HS-27A (cell line): Measurements from ENCODE around the gene CSF2.

Experiments
- DNase-seq: peaks from one replicate; pipeline ENCODE4 v3.0.0-alpha.2; 2012; ENCODE audit warnings: low read depth, missing footprints

The CSF2 gene

DNA sequence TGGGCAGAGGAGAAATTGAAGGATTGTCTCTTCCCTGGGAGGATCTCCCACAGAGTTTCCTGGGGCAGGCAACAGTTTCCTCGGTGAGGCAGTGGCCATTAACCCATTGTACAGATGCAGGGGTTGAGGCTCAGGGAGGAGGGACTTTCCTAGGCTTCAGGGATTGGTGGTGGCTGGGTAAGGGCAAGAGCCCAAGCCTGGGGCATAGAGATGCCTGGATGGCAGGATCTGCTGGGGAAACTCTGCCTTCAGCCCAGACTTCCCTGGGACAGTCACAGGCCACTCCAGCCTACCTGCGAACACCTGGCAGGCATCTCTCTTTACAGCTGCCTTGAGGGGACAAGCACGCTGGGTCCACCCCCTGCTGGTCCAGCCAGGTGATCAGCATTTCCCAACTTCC is 3.6 kb upstream of the CSF2 start:
- DNase-seq = no peak

DNA sequence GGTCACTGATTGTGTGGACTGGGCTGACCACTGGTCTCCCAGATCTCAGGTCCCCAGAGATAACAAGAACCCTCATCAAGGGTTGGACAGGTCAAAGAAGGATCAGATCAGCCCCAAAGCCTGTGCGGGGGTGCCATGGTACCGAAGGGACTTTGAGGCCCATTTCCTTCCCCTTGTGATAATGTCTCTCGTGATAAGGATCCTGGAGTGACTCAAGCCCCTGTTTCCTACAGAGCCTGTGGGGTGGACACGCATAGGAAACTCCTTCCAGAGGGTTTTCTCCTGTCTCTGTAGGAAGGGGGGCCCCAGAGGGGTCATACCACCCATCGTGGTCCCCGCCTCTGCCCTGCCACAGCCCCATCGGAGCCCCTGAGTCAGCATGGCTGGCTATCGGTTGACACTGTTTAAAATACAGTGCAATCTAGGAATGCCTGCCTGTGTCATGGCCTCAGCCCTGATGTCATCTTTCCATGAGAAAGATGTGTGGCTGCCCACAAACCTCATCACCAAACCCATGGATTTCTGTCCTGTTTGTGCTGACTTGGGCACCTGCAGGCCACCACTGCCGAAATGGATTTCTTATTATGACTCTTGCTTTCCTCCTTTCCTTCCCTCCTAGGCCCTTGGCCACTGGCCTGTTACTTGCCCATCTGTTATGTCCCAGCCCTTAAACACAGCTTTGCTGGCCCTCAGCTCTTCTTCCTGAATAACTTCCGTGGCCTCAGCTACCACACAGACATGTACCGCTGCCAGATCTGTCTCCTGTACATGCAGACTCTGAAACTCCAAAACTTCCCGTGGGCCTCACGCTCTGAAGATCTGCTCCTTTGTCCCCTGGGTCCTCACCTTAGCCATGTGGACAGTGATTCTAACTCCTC is 2.9 kb upstream of the CSF2 start:
- no peak for DNase-seq

DNA sequence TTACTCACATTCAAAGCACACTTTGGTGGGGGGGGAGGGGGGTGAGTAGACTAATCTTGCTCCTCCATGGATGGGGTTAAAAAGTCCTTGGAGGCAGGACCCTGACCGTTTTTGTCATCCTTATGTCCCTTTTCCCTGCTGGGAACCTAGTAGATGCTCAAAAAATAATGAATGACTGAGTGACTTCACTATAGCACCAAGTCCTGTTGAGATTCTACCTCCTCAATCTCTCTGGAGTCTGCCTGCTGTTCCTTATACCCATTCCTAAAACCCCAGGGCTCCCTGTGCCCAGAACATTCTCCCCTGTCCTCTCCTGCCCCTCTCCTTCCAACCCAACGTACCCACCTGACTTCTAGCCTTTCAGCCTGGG is 2.3 kb upstream of the CSF2 start:
- no peak for DNase-seq

DNA sequence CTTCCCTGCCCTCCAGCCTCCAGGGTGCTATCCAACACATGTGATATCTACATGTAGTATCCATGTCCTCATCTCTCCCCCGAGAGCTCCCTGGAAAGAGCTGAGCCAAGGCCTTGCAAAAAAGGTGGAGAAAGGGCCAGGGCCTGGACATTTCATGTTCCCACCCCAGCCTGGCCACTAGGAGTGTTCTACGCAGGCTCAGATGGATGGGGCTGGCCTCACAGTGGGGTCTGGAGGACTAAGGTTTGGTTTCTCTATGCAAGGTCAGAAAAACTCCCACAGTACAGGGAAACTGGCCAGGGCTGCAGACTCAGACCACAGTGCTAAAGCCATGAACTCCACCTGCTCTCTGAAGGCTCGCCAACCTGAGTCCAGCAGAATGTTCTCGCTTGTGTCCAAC is 1.5 kb upstream of the CSF2 start:
- no peak for DNase-seq

DNA sequence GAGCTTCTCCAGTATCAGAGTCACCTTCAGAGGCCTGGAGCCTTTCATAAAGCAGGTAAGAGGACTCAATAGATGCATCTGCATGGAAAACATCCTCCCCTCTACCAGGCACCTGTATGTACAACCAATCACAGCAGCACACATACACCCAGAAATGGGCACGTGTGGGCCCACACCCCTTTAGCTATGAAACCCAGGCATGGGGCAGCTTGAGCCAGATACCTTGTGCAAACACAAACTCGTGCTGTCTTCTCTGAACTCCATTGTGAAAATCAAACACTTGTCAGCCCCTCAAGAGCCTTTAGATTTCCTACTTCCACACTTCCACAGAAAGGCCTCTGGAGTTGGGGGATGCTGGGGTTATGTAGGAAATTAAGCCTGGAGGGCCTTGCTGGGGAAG is 1.1 kb upstream of the CSF2 start:
- no peak for DNase-seq

DNA sequence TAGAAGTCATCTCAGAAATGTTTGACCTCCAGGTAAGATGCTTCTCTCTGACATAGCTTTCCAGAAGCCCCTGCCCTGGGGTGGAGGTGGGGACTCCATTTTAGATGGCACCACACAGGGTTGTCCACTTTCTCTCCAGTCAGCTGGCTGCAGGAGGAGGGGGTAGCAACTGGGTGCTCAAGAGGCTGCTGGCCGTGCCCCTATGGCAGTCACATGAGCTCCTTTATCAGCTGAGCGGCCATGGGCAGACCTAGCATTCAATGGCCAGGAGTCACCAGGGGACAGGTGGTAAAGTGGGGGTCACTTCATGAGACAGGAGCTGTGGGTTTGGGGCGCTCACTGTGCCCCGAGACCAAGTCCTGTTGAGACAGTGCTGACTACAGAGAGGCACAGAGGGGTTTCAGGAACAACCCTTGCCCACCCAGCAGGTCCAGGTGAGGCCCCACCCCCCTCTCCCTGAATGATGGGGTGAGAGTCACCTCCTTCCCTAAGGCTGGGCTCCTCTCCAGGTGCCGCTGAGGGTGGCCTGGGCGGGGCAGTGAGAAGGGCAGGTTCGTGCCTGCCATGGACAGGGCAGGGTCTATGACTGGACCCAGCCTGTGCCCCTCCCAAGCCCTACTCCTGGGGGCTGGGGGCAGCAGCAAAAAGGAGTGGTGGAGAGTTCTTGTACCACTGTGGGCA is 642 bp downstream of the CSF2 start:
- DNase-seq = no peak

DNA sequence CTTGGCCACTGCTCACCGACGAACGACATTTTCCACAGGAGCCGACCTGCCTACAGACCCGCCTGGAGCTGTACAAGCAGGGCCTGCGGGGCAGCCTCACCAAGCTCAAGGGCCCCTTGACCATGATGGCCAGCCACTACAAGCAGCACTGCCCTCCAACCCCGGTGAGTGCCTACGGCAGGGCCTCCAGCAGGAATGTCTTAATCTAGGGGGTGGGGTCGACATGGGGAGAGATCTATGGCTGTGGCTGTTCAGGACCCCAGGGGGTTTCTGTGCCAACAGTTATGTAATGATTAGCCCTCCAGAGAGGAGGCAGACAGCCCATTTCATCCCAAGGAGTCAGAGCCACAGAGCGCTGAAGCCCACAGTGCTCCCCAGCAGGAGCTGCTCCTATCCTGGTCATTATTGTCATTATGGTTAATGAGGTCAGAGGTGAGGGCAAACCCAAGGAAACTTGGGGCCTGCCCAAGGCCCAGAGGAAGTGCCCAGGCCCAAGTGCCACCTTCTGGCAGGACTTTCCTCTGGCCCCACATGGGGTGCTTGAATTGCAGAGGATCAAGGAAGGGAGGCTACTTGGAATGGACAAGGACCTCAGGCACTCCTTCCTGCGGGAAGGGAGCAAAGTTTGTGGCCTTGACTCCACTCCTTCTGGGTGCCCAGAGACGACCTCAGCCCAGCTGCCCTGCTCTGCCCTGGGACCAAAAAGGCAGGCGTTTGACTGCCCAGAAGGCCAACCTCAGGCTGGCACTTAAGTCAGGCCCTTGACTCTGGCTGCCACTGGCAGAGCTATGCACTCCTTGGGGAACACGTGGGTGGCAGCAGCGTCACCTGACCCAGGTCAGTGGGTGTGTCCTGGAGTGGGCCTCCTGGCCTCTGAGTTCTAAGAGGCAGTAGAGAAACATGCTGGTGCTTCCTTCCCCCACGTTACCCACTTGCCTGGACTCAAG is 1.5 kb downstream of the CSF2 start:
- DNase-seq = no peak

DNA sequence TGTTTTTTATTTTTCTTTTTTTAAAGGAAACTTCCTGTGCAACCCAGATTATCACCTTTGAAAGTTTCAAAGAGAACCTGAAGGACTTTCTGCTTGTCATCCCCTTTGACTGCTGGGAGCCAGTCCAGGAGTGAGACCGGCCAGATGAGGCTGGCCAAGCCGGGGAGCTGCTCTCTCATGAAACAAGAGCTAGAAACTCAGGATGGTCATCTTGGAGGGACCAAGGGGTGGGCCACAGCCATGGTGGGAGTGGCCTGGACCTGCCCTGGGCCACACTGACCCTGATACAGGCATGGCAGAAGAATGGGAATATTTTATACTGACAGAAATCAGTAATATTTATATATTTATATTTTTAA is 2.1 kb downstream of the CSF2 start:
- no peak for DNase-seq

DNA sequence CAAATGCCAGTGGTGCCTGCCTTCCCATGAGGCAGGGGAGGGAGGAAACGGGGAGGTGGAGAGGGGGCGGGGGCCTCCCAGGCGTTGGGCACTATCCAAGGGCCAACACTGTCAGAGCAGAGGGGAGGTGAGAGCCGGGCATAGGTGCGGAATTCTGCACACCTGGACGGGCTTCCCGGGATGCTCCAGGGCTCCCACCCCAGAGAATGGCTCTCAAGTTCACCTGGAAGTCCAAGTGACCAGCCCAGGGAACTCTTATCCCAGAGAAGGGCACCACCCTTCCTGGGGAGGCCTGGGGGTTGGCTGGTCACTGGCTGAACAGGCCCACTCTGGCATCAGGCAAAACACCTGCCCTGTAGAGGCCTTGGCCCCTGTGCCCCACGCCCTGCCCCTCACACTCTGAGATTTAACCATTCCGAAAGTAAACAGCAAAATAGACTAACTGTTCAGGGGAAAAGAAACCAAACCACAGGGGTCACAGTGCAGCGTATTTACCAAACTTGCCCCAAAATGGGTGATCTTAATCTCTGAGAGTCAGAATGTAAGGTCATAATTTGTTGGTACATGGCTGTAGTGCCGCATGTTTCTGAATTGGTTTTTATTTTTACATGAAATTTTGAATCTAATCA is 2.7 kb downstream of the CSF2 start:
- no peak for DNase-seq

DNA sequence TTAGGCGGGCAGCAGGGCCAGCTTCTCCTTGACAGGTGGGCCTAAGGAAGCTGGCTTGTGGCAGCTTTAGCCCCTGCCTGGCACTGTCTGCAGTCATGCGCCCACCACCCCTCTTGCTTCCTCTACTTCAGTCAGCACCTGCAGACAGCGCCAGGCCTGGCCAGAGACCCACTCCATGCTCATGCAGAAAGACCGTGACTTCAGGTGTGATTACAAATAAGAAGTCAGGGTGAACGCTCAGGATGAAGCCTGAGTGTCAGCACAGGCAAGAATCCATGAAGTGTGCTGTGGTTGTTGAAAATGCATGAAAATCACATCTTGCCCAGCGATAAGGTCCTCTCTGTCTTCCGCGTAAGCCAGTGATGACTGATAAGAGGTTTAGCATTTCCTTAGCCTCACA is 3.4 kb downstream of the CSF2 start:
- no peak for DNase-seq

DNA sequence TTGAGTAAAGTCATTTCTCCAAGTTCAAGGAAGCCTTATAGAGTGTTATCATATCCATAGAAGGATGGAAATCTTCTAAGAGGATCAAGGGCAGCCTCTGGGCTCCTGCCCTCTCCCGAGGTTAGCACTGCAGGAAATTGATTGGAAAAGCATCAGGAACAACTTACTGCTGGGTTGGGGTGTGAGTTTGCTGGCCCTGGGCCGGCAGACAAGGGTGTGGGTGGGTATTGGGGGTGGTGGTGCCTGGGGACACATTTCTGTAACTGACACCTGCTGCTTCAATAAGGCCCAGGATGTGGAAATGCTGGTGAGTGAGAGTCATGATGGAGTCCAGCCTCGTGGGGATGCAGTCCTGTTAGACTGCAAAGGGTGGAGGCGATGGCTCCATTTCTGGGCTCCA is 5.5 kb downstream of the CSF2 start:
- no peak for DNase-seq

DNA sequence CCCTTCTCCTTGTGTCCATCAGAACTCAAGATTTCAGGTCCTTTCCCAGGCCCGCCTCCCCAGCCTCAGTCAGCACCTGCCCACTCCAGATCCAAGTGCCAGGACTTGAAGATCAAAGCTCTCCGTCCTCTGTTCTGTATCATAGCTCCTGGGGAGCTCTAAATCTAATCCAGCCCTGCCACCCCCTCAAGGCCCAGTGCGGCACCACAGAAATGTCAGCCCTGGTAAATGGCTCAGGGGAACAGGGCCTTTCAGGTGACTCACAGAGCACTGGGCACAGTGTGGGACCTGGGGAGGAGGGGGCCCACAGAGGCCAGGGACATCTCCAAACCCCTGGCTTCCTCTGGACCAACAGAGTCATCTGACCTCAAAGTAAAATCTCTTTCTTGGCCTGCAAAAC is 6.0 kb downstream of the CSF2 start:
- no peak for DNase-seq

DNA sequence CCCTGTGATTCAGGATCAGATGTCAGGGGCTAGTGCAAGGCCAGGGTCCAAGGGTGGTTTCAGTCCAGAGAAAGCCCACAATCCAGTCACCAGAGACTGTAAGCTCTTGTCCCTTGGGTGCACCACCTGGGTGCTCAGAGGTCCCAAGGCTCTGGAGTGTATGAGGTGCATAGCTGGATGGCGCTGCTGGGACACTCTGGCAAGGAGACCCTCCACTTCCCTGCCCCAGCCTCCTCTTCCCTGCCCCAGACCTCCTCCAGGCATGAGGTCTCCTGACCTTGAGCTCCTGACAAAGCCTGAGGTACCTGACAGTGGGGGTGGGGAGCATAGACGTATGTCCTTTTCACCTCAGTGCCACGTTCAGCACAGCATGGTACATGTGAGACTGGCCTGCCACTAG is 7.0 kb downstream of the CSF2 start:
- no peak for DNase-seq

DNA sequence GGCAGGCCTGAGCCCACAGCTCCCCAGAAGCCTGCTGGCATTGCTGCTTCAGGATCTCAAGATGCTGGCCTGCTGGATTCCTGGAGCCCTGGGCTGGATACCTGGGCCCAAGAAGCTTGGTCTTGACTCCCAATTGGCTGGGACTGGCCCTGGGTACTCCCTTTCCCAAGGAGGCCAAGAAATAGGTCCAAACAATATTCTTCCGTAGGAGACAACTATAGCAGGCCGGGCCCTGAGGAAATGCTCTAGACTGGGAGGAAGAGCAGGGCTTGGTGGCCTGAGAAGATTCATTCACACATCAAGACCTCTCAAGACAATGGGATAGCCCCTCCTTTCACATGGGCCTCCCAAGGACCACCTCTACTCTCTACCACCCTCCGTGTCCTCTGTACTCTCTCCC is 7.9 kb downstream of the CSF2 start:
- no peak for DNase-seq

DNA sequence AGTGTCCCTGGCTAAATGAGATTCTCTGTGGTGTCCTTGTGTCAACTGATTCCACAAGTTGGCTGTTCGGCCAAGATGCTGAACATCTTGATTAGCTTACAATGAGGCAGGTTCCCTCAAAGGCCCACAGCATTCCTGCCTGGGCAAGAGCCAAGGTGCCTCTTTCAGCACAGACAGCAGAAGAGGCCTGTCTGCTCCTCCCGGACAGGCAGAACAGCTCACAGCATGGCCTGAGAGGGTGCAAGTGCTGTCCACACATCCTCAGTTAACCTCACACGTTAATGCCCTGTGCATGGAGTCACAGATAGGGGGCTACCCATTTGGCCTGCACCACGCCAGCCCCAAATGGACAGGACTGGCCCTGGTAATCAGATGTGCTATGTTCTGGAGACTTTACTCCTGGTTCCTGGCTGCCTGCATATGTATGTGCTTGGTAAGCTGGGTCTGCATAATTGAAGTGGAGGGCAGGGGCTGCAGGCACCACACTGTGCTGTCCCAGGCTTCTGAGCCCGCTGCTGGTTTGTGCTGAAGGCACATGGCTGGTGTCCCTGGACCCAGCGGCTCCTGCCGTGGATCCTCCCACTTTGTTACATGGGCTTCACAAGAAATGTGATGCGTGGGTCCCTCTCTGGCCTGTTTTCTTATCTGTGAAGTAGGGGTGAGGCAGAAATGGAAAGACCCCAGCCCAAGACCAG is 8.9 kb downstream of the CSF2 start:
- no peak for DNase-seq

DNA sequence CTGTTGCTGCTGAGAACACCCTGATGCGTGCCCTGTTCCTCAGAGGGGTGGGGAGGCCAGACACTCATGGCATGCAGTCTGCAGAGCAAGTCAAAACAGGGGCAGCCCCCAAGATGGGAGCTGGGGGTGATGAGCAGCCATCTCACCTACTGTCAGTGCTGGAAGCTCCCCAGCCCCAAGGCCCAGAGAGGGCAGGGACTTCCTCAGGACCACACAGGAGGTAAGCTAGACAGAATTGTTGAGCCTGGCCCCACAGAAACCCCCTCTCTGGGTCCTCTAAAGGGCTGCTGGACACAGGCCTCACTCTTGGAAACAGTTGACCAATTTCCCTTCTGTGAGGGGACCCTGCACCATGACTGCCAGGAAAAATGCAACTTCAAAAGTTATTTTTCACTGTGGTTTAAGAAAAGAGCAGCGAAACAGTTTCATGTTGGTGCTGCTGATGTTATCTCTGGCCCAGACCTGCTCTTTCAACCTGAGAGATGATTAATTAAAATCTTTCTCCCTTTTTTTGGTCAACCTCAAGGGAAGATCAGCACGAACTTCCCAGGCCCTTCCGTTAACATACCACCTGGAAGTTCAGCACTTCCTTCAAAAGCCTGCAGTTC is 9.6 kb downstream of the CSF2 start:
- no peak for DNase-seq

DNA sequence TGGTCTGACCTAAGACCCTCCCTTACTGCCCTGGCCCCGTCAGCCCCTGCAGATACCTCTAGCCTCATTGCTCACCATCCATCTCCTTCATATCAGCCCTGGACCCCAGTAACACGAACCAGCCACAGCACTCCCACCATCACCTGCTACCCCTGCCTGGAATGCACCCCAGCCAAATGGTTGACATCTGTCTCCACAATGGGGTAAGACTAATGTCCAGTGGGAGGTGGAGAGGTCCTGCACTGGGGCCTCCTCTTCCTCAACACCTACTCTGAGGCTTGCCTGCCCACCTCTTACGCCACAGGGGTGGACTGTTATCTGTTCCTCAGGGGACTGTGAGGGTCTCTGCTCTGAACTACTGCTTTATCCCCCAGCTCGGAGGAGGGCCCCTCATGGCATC is 12.1 kb downstream of the CSF2 start:
- no peak for DNase-seq

DNA sequence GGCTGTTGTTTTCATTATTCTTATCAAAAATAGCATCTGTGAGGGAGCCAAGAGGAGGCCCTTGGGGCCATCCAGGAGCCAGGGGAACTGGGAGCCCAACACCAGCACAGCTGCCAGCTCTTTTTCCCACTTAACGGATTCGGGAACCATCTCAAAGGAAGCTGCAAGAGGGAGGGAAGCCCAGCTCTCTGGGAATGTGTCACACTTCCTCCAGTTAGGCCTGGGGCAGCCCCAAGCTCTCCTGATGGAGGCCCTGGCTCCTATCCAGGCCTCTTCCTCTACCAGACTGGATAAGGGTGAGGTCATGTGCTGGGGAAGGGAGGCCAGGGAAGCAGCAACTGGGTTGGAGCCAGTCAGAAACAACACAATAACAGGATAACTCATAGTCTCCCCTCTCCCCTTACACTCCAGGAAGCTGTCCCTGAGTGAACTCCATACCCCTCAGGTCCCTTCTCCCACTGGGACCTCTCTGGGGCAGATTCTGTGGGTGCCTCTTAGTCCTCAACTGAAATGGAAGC is 12.7 kb downstream of the CSF2 start:
- peak; percentile 69 for DNase-seq

DNA sequence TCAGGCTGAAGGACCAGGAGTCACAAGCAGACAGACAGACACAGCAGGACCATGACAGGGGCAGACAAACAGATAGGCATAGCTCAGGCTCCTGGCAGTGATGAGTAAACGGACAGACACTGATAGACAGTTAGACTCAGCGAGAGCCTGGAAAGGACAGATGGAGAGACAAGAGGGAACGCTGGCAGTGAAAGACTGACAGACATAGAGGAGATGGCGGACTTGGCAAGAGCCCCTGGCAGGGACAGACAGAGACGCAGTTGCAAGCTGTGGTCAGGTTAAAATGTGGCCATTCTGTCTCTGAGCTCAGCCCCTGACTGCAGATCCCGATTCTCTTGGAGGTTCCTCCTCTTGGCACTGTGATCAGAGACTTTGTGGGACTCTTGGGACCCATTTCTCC is 13.6 kb downstream of the CSF2 start:
- DNase-seq = no peak

DNA sequence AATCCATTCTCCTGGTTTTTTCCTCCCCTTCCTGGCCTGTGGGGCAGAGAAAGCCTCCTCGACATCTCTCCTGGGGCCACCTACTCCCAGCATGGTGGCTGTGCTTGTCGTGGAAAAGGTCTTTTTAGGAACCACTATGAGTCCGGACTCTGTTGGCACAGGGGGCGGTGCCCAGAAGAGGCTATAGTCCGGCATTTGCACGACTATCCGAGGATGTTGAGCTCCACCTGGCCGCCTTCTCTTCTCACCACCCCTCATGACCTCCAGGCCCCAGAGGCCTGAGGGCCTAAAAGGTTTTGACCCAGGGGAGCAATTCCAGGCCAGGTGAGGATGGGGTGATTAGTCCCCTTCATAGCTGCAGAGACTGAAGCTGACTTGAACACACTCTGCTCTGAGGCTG is 14.1 kb downstream of the CSF2 start:
- DNase-seq = no peak

DNA sequence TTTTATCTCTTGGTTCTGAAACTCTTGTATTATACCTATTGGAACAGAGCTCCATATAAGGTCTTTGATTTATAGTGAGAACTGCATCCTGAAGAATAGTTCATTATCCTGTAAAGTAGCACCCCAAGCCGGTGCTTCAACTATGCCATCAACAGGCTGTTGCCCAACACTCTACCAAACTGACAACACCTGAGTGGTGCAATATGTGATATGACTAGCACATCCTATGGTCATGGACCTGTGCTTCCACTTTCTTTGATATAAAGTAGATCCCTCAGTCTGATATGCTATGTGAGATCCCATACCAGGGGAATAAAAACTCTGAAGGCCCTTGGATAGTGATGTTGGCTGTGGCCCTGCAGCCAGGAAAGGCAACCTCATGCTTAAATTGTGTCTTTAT is 15.8 kb downstream of the CSF2 start:
- DNase-seq = no peak
